ENCODE data around the gene GPR82.

GPR82 gene

GRCh38 chrX:41720125-41720779 is 3.7 kb upstream of the GPR82 start:
- DNase-seq, result no peak

GRCh38 chrX:41721590-41721989 is 2.4 kb upstream of the GPR82 start:
- no peak for DNase-seq

- DNase-seq, result no peak
Measured at GRCh38 chrX:41722214-41722613, 1.8 kb upstream of the GPR82 start.

GRCh38 chrX:41722816-41723618 is 964 bp upstream of the GPR82 start:
- DNase-seq, result no peak

- no peak for DNase-seq
Measured at GRCh38 chrX:41728125-41728524, 4.1 kb downstream of the GPR82 start.

GRCh38 chrX:41730081-41730480 is 6.1 kb downstream of the GPR82 start:
- no peak for DNase-seq

- no peak for DNase-seq
Measured at GRCh38 chrX:41732260-41732659, 8.3 kb downstream of the GPR82 start.

- DNase-seq, result no peak
Measured at GRCh38 chrX:41733939-41734338, 10.0 kb downstream of the GPR82 start.

- DNase-seq, result no peak
Measured at GRCh38 chrX:41734530-41734929, 10.5 kb downstream of the GPR82 start.

- no peak for DNase-seq
Measured at GRCh38 chrX:41737065-41737464, 13.1 kb downstream of the GPR82 start.

- DNase-seq, result no peak
Measured at GRCh38 chrX:41739871-41740270, 15.9 kb downstream of the GPR82 start.

GRCh38 chrX:41750716-41751115 is 26.7 kb downstream of the GPR82 start:
- DNase-seq, result no peak

- no peak for DNase-seq
Measured at GRCh38 chrX:41758401-41758800, 34.4 kb downstream of the GPR82 start.

GRCh38 chrX:41759817-41760216 is 35.8 kb downstream of the GPR82 start:
- no peak for DNase-seq

GRCh38 chrX:41761169-41761568 is 37.2 kb downstream of the GPR82 start:
- DNase-seq, result no peak

GRCh38 chrX:41761702-41762101 is 37.7 kb downstream of the GPR82 start:
- DNase-seq, result no peak

- DNase-seq, result peak; percentile 22
Measured at GRCh38 chrX:41779030-41779564, 55.1 kb downstream of the GPR82 start.
